Kidney (tissue), 14 donors: ENCODE data around the gene RNF212B. TPM values are rescaled to one million over a fixed set of nuclear protein-coding genes. Genes with fewer than 3 reads are reported as not detected.

Experiments
- DNase-seq, 5 donors: peaks; one replicate each; pipeline ENCODE4 v3.0.0-alpha.2; 2013 to 2020
- FAIRE-seq: peaks from 2 replicates; lab custom pipeline; 2012; peaks lifted over from hg19 to GRCh38; lab: Jason Lieb, UNC
- H3K27ac ChIP-seq, 2 donors: one replicate each; pipeline ENCODE4 v1.7.0; 2013; ENCODE audit warnings: low read depth in 2 of 2, low read length in 2 of 2, inconsistent platforms in 1 of 2
- H3K27me3 ChIP-seq: one replicate; pipeline ENCODE4 v1.7.1; 2013; ENCODE audit warnings: low read length, inconsistent platforms; ENCODE audit not compliant: control insufficient read depth, insufficient read depth
- H3K36me3 ChIP-seq, 3 donors: one replicate each; pipeline versions ENCODE4 v1.7.0 to v1.7.1; 2013; ENCODE audit warnings: low read length in 3 of 3, control low read depth in 1 of 3, inconsistent platforms in 1 of 3; ENCODE audit not compliant: insufficient read depth in 3 of 3, control insufficient read depth in 2 of 3
- H3K4me1 ChIP-seq, 3 donors: one replicate each; pipeline versions ENCODE4 v1.7.0 to v1.7.1; 2013; ENCODE audit warnings: low read length in 3 of 3, inconsistent platforms in 1 of 3, low read depth in 1 of 3; ENCODE audit not compliant: control insufficient read depth in 2 of 3, insufficient read depth in 2 of 3
- H3K4me3 ChIP-seq, 3 donors: one replicate each; pipeline versions ENCODE4 v1.7.0 to v1.8.1; 2013; ENCODE audit warnings: low read length in 3 of 3, control low read depth in 1 of 3, inconsistent platforms in 1 of 3
- H3K9ac ChIP-seq, 3 donors: one replicate each; pipeline versions ENCODE4 v1.7.0 to v1.7.1; 2013; ENCODE audit warnings: low read length in 3 of 3, control low read depth in 1 of 3, inconsistent platforms in 1 of 3
- H3K9me3 ChIP-seq, 3 donors: one replicate each; pipeline versions ENCODE4 v1.7.0 to v1.7.1; 2013; ENCODE audit warnings: low read length in 3 of 3, control low read depth in 1 of 3, inconsistent platforms in 1 of 3; ENCODE audit not compliant: control insufficient read depth in 2 of 3, insufficient read depth in 1 of 3
- intact Hi-C: fragments of 100-400 bp; cut with DNase I; formaldehyde crosslinking; loops from one replicate; pipeline ENCODE4 v1.11.1; 2022
- polyA plus RNA-seq: library from polyadenylated mRNA; stranded (reverse); fragments of 350-450 nt; fragmentation: Illumina TruSeq; extraction: RNeasy Lipid Tissue Mini Kit (QIAGEN cat#74804); gene quantifications from one replicate; pipeline ENCODE4 v1.2.3, GENCODE V29; 2014; ENCODE audit warnings: low read depth, low replicate concordance; ENCODE audit not compliant: insufficient read depth
- total RNA-seq: library from RNA; stranded (reverse); fragmentation: NEBNext Ultra II Directional; extraction: Animal tissue kit (Norgen Biotek cat#: 25700); gene quantifications from one replicate; pipeline ENCODE4 v1.2.1, GENCODE V29; 2021
- TF ChIP-seq, protein P1 (sequence below): IDR thresholded peaks from 3 replicates; pipeline ENCODE4 v1.5.1; 2012; ENCODE audit warnings: mild to moderate bottlenecking, moderate library complexity, borderline replicate concordance; ENCODE audit not compliant: insufficient read depth; ENCODE audit errors: extremely low read depth
- donor health status: control.
- donor health status: control.
- donor health status: control.
- donor health status: control.
- donor health status: control.
- donor health status: DM: yes; HTN: yes; CAD: no.
- donor health status: Normal renal cell carcinoma (clear cell type).

The RNF212B gene
- total and polyA plus RNA-seq, 2 donors from 2014 or later = 2.8 TPM; not detected in 1

DNA sequence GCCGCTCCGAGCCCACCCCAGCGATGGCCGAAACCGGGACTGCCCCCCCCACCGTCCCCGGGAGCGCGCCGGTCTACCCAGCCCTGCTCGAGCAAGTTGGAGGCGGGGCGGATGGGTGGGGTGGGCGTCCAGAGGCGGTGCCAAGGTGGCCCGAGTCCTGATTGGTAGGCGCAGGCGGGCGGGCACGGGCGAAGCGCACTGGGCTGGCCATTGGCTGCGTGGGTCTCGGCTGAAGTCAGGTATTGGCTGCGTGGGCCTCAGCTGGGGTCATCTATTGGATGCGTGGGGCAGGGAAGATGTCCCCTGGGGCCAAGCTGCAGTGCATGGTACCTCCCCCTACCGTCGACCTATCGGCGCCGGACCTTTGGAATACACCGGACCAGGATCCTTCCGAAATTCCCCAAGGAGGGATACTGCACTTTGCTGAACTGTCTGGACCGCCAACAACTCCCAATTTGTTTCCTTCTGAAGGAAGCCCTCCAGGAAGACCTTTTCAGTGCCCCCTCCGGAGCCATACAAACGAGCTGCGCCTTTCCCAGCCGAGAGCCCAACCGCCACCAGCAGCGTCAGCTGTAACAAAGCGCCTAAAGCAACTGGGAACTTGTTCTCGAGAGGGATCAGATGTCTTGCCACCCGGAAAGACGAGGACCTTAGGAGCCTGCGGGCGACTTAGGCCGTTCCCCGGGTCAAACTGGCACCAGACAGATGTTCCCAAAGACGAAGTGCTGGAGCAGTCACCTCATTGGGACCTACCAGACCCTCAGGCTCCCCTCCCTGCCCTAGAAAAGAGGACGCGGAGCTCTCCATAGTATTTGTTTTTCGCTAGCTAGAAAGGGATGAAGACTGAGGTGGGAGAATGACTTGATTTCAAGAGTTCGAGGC lies 48.5 kb downstream of the RNF212B start, which contains the start of gene HOMEZ:
HOMEZ (minus strand) TSS at position 113 of the 882 bp plus-strand sequence. CDS start 180 bp downstream, outside the sequence.
- Histone ChIP-seq H3K27me3 (no peaks in the 10 kb centered on the region), H3K9me3 (no peaks in the 10 kb centered on the region), H3K9ac (peak within 1 kb of the TSS; percentile 83 to 99 (median 86)), H3K27ac (peak within 1 kb of the TSS; percentile 92 to 97), H3K4me3 (peak within 1 kb of the TSS; percentile 79 to 98 (median 91)), H3K4me1 (peaks cover 2 to 16% (median 5%) of the 10 kb centered on the region in 3 donors), H3K36me3 (peaks cover 0 to 2% (median 0%) of the 10 kb centered on the region in 3 donors)
- intact Hi-C loops = no loop called here
- DNase-seq (peak; percentile 99 to 100 (median 99)), FAIRE-seq (peak; percentile 84)
- TF ChIP-seq, protein P1, sequence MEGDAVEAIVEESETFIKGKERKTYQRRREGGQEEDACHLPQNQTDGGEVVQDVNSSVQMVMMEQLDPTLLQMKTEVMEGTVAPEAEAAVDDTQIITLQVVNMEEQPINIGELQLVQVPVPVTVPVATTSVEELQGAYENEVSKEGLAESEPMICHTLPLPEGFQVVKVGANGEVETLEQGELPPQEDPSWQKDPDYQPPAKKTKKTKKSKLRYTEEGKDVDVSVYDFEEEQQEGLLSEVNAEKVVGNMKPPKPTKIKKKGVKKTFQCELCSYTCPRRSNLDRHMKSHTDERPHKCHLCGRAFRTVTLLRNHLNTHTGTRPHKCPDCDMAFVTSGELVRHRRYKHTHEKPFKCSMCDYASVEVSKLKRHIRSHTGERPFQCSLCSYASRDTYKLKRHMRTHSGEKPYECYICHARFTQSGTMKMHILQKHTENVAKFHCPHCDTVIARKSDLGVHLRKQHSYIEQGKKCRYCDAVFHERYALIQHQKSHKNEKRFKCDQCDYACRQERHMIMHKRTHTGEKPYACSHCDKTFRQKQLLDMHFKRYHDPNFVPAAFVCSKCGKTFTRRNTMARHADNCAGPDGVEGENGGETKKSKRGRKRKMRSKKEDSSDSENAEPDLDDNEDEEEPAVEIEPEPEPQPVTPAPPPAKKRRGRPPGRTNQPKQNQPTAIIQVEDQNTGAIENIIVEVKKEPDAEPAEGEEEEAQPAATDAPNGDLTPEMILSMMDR = no peak

DNA sequence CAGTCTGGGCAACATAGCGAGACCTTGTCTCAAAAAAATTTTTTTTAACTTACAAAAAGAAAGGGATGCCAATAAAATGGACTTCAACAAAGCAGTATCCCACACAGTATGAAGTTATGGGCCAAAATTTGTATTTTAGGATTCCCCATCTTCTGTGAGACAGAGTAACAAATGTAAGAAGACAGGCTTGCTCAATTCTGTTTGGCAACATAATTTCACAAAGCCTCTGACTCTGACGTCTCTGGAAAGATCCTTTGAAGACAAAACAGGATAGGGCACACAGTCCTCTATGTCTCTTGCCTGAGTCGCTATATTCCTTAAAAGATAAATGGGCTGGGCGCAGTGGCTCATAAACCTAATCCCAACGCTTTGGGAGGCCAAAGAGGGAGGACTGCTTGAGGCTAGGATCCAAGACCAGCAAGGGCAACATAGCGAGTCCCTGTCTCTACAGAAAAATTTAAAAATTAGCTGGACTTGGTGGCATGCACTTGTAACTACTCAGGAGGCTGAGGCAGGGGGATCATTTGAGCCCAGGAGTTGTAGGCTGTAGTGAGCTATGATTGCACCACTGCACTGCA lies 49.3 kb downstream of the RNF212B start:
- H3K27ac ChIP-seq = peak overlapping the region; percentile 87 to 97
- intact Hi-C loops = no loop called here
- peak overlapping the region; percentile 71 to 98 (median 79) for H3K4me3 ChIP-seq
- H3K36me3 ChIP-seq = no peaks in the 10 kb centered on the region
- peak overlapping the region; percentile 43 to 92 (median 83) for H3K9ac ChIP-seq
- DNase-seq = no peak
- H3K27me3 ChIP-seq = no peaks in the 10 kb centered on the region
- H3K4me1 ChIP-seq = peaks cover 2 to 16% (median 5%) of the 10 kb centered on the region in 3 donors
- TF ChIP-seq, protein P1 = no peak
- H3K9me3 ChIP-seq = no peaks in the 10 kb centered on the region
- no peak for FAIRE-seq

GRCh38 chr14:23294734-23295561 lies 57.2 kb downstream of the RNF212B start:
- TF ChIP-seq, protein P1 = peak; percentile 81
- intact Hi-C loops = no loop called here
- Histone ChIP-seq H3K9me3 (no peaks in the 10 kb centered on the region), H3K36me3 (peaks cover 0 to 3% (median 0%) of the 10 kb centered on the region in 3 donors), H3K4me1 (peaks cover 0 to 9% (median 6%) of the 10 kb centered on the region in 3 donors), H3K27me3 (peaks cover 2% of the 10 kb centered on the region), H3K9ac (peak overlapping the region in 1 of 3 donors; percentile 59), H3K27ac (no peak overlapping the region), H3K4me3 (peak overlapping the region in 1 of 3 donors; percentile 16)
- no peak for FAIRE-seq
- peak in 4 of 5 donors; percentile 43 to 77 (median 60) for DNase-seq
